PC-9 (cell line): ENCODE results near the gene PABPN1. TPM values are rescaled to one million over a fixed set of nuclear protein-coding genes. Genes with fewer than 3 reads are reported as not detected.

Experiments
- BruUV-seq: library from RNA; stranded (reverse); fragments of 400-500 nt; replicated peaks from 2 replicates; lab custom pipeline; 2021; lab: Mats Ljungman, UMichigan
- CTCF ChIA-PET: fragments of 300-600 bp; sonication (Branson Sonifier 250); formaldehyde crosslinking; loops from one replicate; lab custom pipeline; 2022; ENCODE audit warnings: antibody characterized with exemption; lab: Charles Lee
- POLR2A ChIA-PET: fragments of 300-600 bp; sonication (Branson Sonifier 250); formaldehyde crosslinking; loops from one replicate; lab custom pipeline; 2022; ENCODE audit warnings: antibody characterized with exemption; ENCODE audit not compliant: unreplicated experiment; lab: Charles Lee
- DNase-seq, 2 experiments: peaks; one replicate each; pipeline versions ENCODE4 v3.0.0 to v3.0.0-alpha.2; 2015 to 2022; ENCODE audit warnings: mixed read lengths in 1 of 2
- H2AFZ ChIP-seq: fragments of 200-600 bp; sonication (generic); 2 replicates; pipeline ENCODE4 v1.8.1; 2017; ENCODE audit warnings: antibody characterized with exemption
- H3F3A ChIP-seq: fragments of 200-600 bp; sonication (generic); 2 replicates; pipeline ENCODE4 v1.8.1; 2017; ENCODE audit warnings: antibody characterized with exemption, mild to moderate bottlenecking, low read depth; ENCODE audit not compliant: insufficient read depth
- H3K27ac ChIP-seq: fragments of 200-600 bp; sonication (generic); 2 replicates; pipeline ENCODE4 v1.6.1; 2016; ENCODE audit warnings: mixed run types
- H3K27me3 ChIP-seq: fragments of 200-600 bp; sonication (generic); 2 replicates; pipeline ENCODE4 v1.6.1; 2016; ENCODE audit warnings: low read depth, mixed run types; ENCODE audit not compliant: insufficient read depth
- H3K36me3 ChIP-seq: fragments of 200-600 bp; sonication (generic); 2 replicates; pipeline ENCODE4 v1.6.1; 2016; ENCODE audit warnings: low read depth, mixed run types
- H3K4me1 ChIP-seq: fragments of 200-600 bp; sonication (generic); replicated peaks from 2 replicates; pipeline ENCODE4 v1.6.1; 2016; ENCODE audit warnings: mixed run types; ENCODE audit not compliant: insufficient read depth
- H3K4me2 ChIP-seq: fragments of 200-600 bp; sonication (generic); 2 replicates; pipeline ENCODE4 v1.6.1; 2017; ENCODE audit warnings: mixed run types
- H3K4me3 ChIP-seq: fragments of 200-600 bp; sonication (generic); 2 replicates; pipeline ENCODE4 v1.6.1; 2016; ENCODE audit warnings: mixed run types
- H3K79me2 ChIP-seq: fragments of 200-600 bp; sonication (generic); 2 replicates; pipeline ENCODE4 v1.6.1; 2017; ENCODE audit warnings: low read depth, mixed run types
- H3K9me2 ChIP-seq: fragments of 200-600 bp; sonication (generic); 2 replicates; pipeline ENCODE4 v1.8.1; 2017; ENCODE audit warnings: mild to moderate bottlenecking; ENCODE audit not compliant: insufficient read depth
- H3K9me3 ChIP-seq: fragments of 200-600 bp; sonication (generic); 2 replicates; pipeline ENCODE4 v1.8.1; 2016; ENCODE audit warnings: low read depth; ENCODE audit not compliant: insufficient read depth
- H4K20me1 ChIP-seq: fragments of 200-600 bp; sonication (generic); 2 replicates; pipeline ENCODE4 v1.8.1; 2017; ENCODE audit not compliant: insufficient read depth
- CTCF ChIP-seq: fragments of 200-600 bp; sonication (generic); conservative IDR thresholded peaks from 2 replicates; pipeline ENCODE4 v1.6.1; 2017; ENCODE audit warnings: mixed run types, antibody characterized with exemption, mild to moderate bottlenecking, moderate library complexity
- EZH2 ChIP-seq: fragments of 200-600 bp; sonication (generic); IDR thresholded peaks from 2 replicates; pipeline ENCODE4 v1.8.0; 2017; ENCODE audit warnings: antibody characterized with exemption, low read depth
- intact Hi-C: fragments of 100-400 bp; cut with micrococcal nuclease; formaldehyde crosslinking; loops from one replicate; pipeline ENCODE4 v1.10.0; 2022; ENCODE audit not compliant: unreplicated experiment
- total RNA-seq: library from RNA; stranded (reverse); gene quantifications from 2 replicates; pipeline ENCODE4 v1.2.3, GENCODE V29; 2021

Gene PABPN1
- total RNA-seq, 1 experiment from 2014 or later: 142 TPM

GRCh38 chr14:23321572-23322547 is 603 bp downstream of the PABPN1 start:
- BruUV-seq: no TSS peak
- CTCF ChIA-PET: interaction anchor here (0.5 to 0.8 kb wide), 7 partner anchors 21 to 428 kb away, joined by 3 to 7 read pairs (median 4); no protein-coding TSS in a partner anchor

GRCh38 chr14:23322568-23323517 is 1.6 kb downstream of the PABPN1 start:
- TF ChIP-seq CTCF (no peak), EZH2 (no peak)
- no peak for DNase-seq
- Histone ChIP-seq H3F3A (peaks cover 26% of the 10 kb centered on the region; the same call in 1 of the 2 replicates), H3K4me2 (peak overlapping the region; percentile 90), H3K9me2 (no peaks in the 10 kb centered on the region), H3K9me3 (no peaks in the 10 kb centered on the region), H4K20me1 (no peaks in the 10 kb centered on the region), H2AFZ (no peak overlapping the region), H3K36me3 (peaks cover 20% of the 10 kb centered on the region; the same call in 1 of the 2 replicates), H3K27ac (0 out of 2 replicates have a peak overlapping the region, but pooled peaks have one; percentile 46), H3K4me3 (peak overlapping the region; percentile 98), H3K27me3 (no peaks in the 10 kb centered on the region), H3K79me2 (peaks cover 24% of the 10 kb centered on the region), H3K4me1 (peaks cover 15% of the 10 kb centered on the region)
- ChIA-PET CTCF (interaction anchor here (0.8 to 1.2 kb wide), 2 partner anchors 22 to 202 kb away, joined by 3 to 4 read pairs; no protein-coding TSS in a partner anchor), POLR2A (interaction anchor here (0.6 kb wide), 2 partner anchors 16 to 155 kb away, joined by 7 to 12 read pairs; partner anchors contain the start of gene BCL2L2)
- intact Hi-C loops: loop anchor here (5.0 kb wide), 1 partner anchor 144 kb away; the partner anchor contains the start of gene NGDN
- BruUV-seq: no TSS peak

More at GRCh38 chr14:23321572-23322547, 603 bp downstream of the PABPN1 start:
- peaks cover 16% of the 10 kb centered on the region; the same call in 1 of the 2 replicates for H3F3A ChIP-seq
- no peak overlapping the region for H2AFZ ChIP-seq
- peak overlapping the region; percentile 98 for H3K4me3 ChIP-seq
- POLR2A ChIA-PET: interaction anchor here (0.6 to 0.7 kb wide), 4 partner anchors 14 to 156 kb away, joined by 3 to 12 read pairs (median 8); no protein-coding TSS in a partner anchor
- H3K36me3 ChIP-seq: peaks cover 20% of the 10 kb centered on the region; the same call in 1 of the 2 replicates
- peak overlapping the region; percentile 55; the same call in 1 of the 2 replicates for H3K27ac ChIP-seq
- H3K9me2 ChIP-seq: no peaks in the 10 kb centered on the region
- H3K79me2 ChIP-seq: peaks cover 24% of the 10 kb centered on the region
- H4K20me1 ChIP-seq: no peaks in the 10 kb centered on the region
- H3K27me3 ChIP-seq: no peaks in the 10 kb centered on the region
- peak in 1 of 2 experiments; percentile 36 for DNase-seq
- intact Hi-C loops: loop anchor here (5.0 kb wide), 1 partner anchor 145 kb away; the partner anchor contains the start of gene NGDN
- TF ChIP-seq EZH2 (no peak), CTCF (no peak)
- H3K4me1 ChIP-seq: peaks cover 15% of the 10 kb centered on the region
- H3K4me2 ChIP-seq: peak overlapping the region; percentile 90
- H3K9me3 ChIP-seq: no peaks in the 10 kb centered on the region
